HepG2 (cell line): ENCODE data around the gene PRDX5. TPM values are rescaled to one million over a fixed set of nuclear protein-coding genes. Genes with fewer than 3 reads are reported as not detected.
A peak's percentile ranks its signal among the peaks of the same experiment; 100 is the strongest.

Experiments used
- CBFB ChIP-seq: sonication (generic); formaldehyde crosslinking; IDR thresholded peaks from 2 replicates; pipeline ENCODE4 v1.4.0; 2020; ENCODE audit warnings: missing genetic modification reagents
- ETV5 ChIP-seq: IDR thresholded peaks from 2 replicates; pipeline ENCODE4 v1.6.1; 2018; ENCODE audit warnings: missing biosample characterization, missing genetic modification reagents, inconsistent platforms, borderline replicate concordance
- KLF11 ChIP-seq: IDR thresholded peaks from 2 replicates; pipeline ENCODE4 v1.6.1; 2016; ENCODE audit warnings: missing compliant biosample characterization
- MAFK ChIP-seq, 2 experiments: IDR thresholded peaks in 1 of 2; conservative IDR thresholded peaks in 1 of 2; 2 replicates each; pipeline ENCODE4 v1.6.1; 2011; ENCODE audit warnings: improper control_type of control experiment in 2 of 2, low read length in 2 of 2
- MTERF4 ChIP-seq: sonication (generic); formaldehyde crosslinking; IDR thresholded peaks from 2 replicates; pipeline ENCODE4 v1.8.0; 2023; ENCODE audit warnings: mild to moderate bottlenecking, missing genetic modification reagents
- PAF1 ChIP-seq: IDR thresholded peaks from 2 replicates; pipeline ENCODE4 v1.6.1; 2016; ENCODE audit warnings: missing genetic modification reagents, missing compliant biosample characterization
- SMAD1 ChIP-seq: sonication (generic); formaldehyde crosslinking; IDR thresholded peaks from 2 replicates; pipeline ENCODE4 v1.4.0; 2020; ENCODE audit warnings: missing genetic modification reagents, low read depth, mild to moderate bottlenecking, borderline replicate concordance
- THAP11 ChIP-seq: IDR thresholded peaks from 2 replicates; pipeline ENCODE4 v1.6.1; 2016; ENCODE audit warnings: missing biosample characterization, missing genetic modification reagents
- TOPORS ChIP-seq: sonication (generic); formaldehyde crosslinking; IDR thresholded peaks from 2 replicates; pipeline ENCODE4 v1.8.0; 2023; ENCODE audit warnings: mild to moderate bottlenecking, missing genetic modification reagents
- TSC22D2 ChIP-seq: sonication (generic); formaldehyde crosslinking; IDR thresholded peaks from 2 replicates; pipeline ENCODE4 v1.5.1; 2020; ENCODE audit warnings: missing genetic modification reagents, mild to moderate bottlenecking, borderline replicate concordance
- ZBTB44 ChIP-seq: sonication (generic); formaldehyde crosslinking; IDR thresholded peaks from 2 replicates; pipeline ENCODE4 v1.4.0; 2020; ENCODE audit warnings: missing genetic modification reagents
- ZFY ChIP-seq: sonication (generic); formaldehyde crosslinking; IDR thresholded peaks from 2 replicates; pipeline ENCODE4 v1.4.0; 2020; ENCODE audit warnings: missing genetic modification reagents
- ZFYVE20 ChIP-seq: sonication (generic); formaldehyde crosslinking; IDR thresholded peaks from 2 replicates; pipeline ENCODE4 v1.8.0; 2023; ENCODE audit warnings: low read depth, mild to moderate bottlenecking, moderate library complexity, missing genetic modification reagents, borderline replicate concordance
- ZNF781 ChIP-seq: sonication (generic); formaldehyde crosslinking; IDR thresholded peaks from 2 replicates; pipeline ENCODE4 v1.5.1; 2020; ENCODE audit warnings: borderline replicate concordance, mild to moderate bottlenecking, missing genetic modification reagents; ENCODE audit errors: not compliant biosample characterization
- ZNF784 ChIP-seq: sonication (generic); formaldehyde crosslinking; IDR thresholded peaks from 2 replicates; pipeline ENCODE4 v1.5.1; 2020; ENCODE audit warnings: missing genetic modification reagents, mild to moderate bottlenecking, borderline replicate concordance
- ZNF790 ChIP-seq: sonication (generic); formaldehyde crosslinking; IDR thresholded peaks from 2 replicates; pipeline ENCODE4 v1.8.0; 2022; ENCODE audit warnings: missing genetic modification reagents, mild to moderate bottlenecking, borderline replicate concordance
- ZNF816 ChIP-seq: sonication (generic); formaldehyde crosslinking; IDR thresholded peaks from 2 replicates; pipeline ENCODE4 v1.8.0; 2022; ENCODE audit warnings: missing genetic modification reagents, mild to moderate bottlenecking, borderline replicate concordance
- polyA plus RNA-seq, 8 experiments: library from polyadenylated mRNA; depleted of rRNA in 3 of 8; stranded (reverse) in 7 of 8; unstranded in 1 of 8; fragments of >200 nt; fragmentation: Illumina TruSeq in 4 of 8; extraction: Trizol in 4 of 8; gene quantifications; 2 replicates each; pipeline versions ENCODE4 v1.2.1 to v1.2.3, GENCODE V29; 2011 to 2016; ENCODE audit warnings: low read depth in 4 of 8, missing spikeins in 1 of 8, mixed read lengths in 1 of 8; ENCODE audit not compliant: insufficient read depth in 1 of 8
- total RNA-seq, 5 experiments: library from RNA; depleted of rRNA; stranded (reverse); fragments of >200 nt; fragmentation: Illumina TruSeq; extraction: Trizol; gene quantifications; 2 replicates each; pipeline ENCODE4 v1.2.3, GENCODE V29; 2016; ENCODE audit warnings: low read depth in 1 of 5
- TF ChIP-seq, protein P1 (sequence below): sonication (generic); formaldehyde crosslinking; IDR thresholded peaks from 2 replicates; pipeline ENCODE4 v1.4.0; 2020; ENCODE audit warnings: mild to moderate bottlenecking, missing genetic modification reagents, borderline replicate concordance

The PRDX5 gene
- total and polyA plus RNA-seq, 2 of the 13 experiments (the other 11 are each of a cell fraction or from before 2014, with no cell fraction given) = 215 to 311 TPM

DNA sequence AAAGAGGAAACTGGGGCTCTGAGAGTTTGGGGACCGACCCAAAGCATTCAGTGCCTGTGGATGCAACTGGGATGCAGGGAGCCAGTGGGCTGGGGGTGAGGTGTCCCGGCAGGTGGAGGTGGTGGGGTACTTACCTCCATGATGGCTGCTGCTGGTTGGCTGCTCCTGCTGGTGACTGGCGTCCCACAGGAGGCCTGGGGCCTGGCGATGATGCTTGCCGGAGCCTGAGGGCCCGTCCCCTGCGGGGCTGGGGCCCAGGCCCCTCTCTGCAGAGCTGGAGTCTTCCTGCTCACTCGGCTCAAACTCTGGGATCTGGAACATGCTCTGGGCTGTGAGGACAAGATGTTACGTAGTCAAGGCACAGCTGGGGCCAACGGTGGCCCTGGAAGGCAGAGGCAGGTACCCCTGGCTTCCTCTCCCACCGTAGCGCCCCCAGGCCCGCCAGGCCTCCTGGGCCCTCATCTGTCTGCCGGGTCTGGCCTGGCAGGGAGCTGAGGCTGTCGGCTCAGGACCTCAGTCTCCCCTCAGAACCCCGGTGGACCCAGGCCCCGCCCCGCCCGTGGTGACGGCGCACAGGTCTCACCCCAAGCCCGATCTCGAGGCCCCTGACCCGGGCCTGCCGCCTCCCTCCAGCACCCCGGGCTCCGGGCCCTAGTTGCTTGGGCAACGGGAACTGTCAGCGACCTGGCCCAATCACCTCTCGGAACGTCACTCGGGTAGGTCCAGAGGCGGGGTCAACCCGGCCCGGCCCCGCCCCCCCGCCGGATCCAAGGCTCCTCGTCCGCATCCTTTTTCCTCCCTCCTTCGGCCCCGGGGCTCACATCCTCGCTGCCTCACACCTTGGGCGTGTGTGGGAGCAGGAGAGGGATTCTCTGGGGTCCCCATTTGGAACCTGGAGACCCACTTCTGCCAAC, 33.6 kb upstream of the PRDX5 start, which contains the start of gene BAD (continued):
- TF ChIP-seq ZNF784 (CRISPR knock-in tag) (no peak; the same call in 1 of the 2 replicates), ZNF781 (CRISPR knock-in tag) (no peak), ETV5 (CRISPR knock-in tag) (peak; percentile 31; the same call in 1 of the 2 replicates), ZNF790 (CRISPR knock-in tag) (0 out of 2 replicates have a peak, but pooled peaks have one; percentile 29), KLF11 (no peak), PAF1 (CRISPR knock-in tag) (no peak), CBFB (CRISPR knock-in tag) (no peak), ZFY (peak; percentile 84), TSC22D2 (CRISPR knock-in tag) (no peak), SMAD1 (peak; percentile 34; the same call in 1 of the 2 replicates), TOPORS (no peak), MTERF4 (CRISPR knock-in tag) (no peak), ZFYVE20 (no peak), THAP11 (CRISPR knock-in tag) (no peak), ZNF816 (CRISPR knock-in tag) (no peak), ZBTB44 (CRISPR knock-in tag) (no peak; the same call in 1 of the 2 replicates), MAFK (conservative IDR thresholded peaks at IDR 0.05 in 1 of 2, IDR thresholded peaks at IDR 0.05 in 1 of 2; ENCODE audit: low read length in 2 of 2) (no peak)
- TF ChIP-seq, protein P1, sequence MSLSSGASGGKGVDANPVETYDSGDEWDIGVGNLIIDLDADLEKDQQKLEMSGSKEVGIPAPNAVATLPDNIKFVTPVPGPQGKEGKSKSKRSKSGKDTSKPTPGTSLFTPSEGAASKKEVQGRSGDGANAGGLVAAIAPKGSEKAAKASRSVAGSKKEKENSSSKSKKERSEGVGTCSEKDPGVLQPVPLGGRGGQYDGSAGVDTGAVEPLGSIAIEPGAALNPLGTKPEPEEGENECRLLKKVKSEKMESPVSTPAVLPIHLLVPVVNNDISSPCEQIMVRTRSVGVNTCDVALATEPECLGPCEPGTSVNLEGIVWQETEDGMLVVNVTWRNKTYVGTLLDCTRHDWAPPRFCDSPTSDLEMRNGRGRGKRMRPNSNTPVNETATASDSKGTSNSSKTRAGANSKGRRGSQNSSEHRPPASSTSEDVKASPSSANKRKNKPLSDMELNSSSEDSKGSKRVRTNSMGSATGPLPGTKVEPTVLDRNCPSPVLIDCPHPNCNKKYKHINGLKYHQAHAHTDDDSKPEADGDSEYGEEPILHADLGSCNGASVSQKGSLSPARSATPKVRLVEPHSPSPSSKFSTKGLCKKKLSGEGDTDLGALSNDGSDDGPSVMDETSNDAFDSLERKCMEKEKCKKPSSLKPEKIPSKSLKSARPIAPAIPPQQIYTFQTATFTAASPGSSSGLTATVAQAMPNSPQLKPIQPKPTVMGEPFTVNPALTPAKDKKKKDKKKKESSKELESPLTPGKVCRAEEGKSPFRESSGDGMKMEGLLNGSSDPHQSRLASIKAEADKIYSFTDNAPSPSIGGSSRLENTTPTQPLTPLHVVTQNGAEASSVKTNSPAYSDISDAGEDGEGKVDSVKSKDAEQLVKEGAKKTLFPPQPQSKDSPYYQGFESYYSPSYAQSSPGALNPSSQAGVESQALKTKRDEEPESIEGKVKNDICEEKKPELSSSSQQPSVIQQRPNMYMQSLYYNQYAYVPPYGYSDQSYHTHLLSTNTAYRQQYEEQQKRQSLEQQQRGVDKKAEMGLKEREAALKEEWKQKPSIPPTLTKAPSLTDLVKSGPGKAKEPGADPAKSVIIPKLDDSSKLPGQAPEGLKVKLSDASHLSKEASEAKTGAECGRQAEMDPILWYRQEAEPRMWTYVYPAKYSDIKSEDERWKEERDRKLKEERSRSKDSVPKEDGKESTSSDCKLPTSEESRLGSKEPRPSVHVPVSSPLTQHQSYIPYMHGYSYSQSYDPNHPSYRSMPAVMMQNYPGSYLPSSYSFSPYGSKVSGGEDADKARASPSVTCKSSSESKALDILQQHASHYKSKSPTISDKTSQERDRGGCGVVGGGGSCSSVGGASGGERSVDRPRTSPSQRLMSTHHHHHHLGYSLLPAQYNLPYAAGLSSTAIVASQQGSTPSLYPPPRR (CRISPR knock-in tag) = peak; percentile 34; the same call in 1 of the 2 replicates
